Smooth muscle cell (in vitro differentiated cells): ENCODE results near the gene PCSK1N. TPM values are rescaled to one million over a fixed set of nuclear protein-coding genes. Genes with fewer than 3 reads are reported as not detected.

ENCODE experiments used
- DNase-seq: peaks from one replicate; lab custom pipeline; 2025; ENCODE audit not compliant: unreplicated experiment; lab: John Stamatoyannopoulos, UW
- H2AFZ ChIP-seq: fragments of 200-600 bp; sonication (generic); 2 replicates; pipeline ENCODE4 v1.6.0; 2016; ENCODE audit warnings: antibody characterized with exemption, low read depth, mild to moderate bottlenecking
- H3F3A ChIP-seq: fragments of 200-600 bp; sonication (generic); 2 replicates; pipeline ENCODE4 v1.6.0; 2017; ENCODE audit warnings: antibody characterized with exemption, low read depth
- H3K27ac ChIP-seq: fragments of 200-600 bp; sonication (generic); 2 replicates; pipeline ENCODE4 v1.5.1; 2016; ENCODE audit warnings: low read depth, mild to moderate bottlenecking
- H3K27me3 ChIP-seq: fragments of 200-600 bp; sonication (generic); 2 replicates; pipeline ENCODE4 v1.6.1; 2016; ENCODE audit warnings: low read depth, mild to moderate bottlenecking
- H3K36me3 ChIP-seq: fragments of 200-600 bp; sonication (generic); 2 replicates; pipeline ENCODE4 v1.5.1; 2016; ENCODE audit warnings: low read depth
- H3K4me1 ChIP-seq: fragments of 200-600 bp; sonication (generic); 2 replicates; pipeline ENCODE4 v1.5.1; 2016; ENCODE audit warnings: low read depth
- H3K4me2 ChIP-seq: fragments of 200-600 bp; sonication (generic); 2 replicates; pipeline ENCODE4 v1.6.0; 2016; ENCODE audit warnings: mild to moderate bottlenecking
- H3K4me3 ChIP-seq: fragments of 200-600 bp; sonication (generic); 2 replicates; pipeline ENCODE4 v1.5.1; 2016; ENCODE audit warnings: mild to moderate bottlenecking
- H3K79me2 ChIP-seq: fragments of 200-600 bp; sonication (generic); 2 replicates; pipeline ENCODE4 v1.6.0; 2016; ENCODE audit warnings: low read depth, mild to moderate bottlenecking
- H3K9ac ChIP-seq: fragments of 200-600 bp; sonication (generic); 2 replicates; pipeline ENCODE4 v1.6.0; 2016; ENCODE audit warnings: low read depth
- H3K9me3 ChIP-seq: fragments of 200-600 bp; sonication (generic); replicated peaks from 2 replicates; pipeline ENCODE4 v1.5.1; 2016; ENCODE audit warnings: low read depth
- H4K20me1 ChIP-seq: fragments of 200-600 bp; sonication (generic); 2 replicates; pipeline ENCODE4 v1.6.0; 2016; ENCODE audit warnings: low read depth
- CTCF ChIP-seq: fragments of 200-600 bp; sonication (generic); IDR thresholded peaks from 2 replicates; pipeline ENCODE4 v1.5.1; 2017; ENCODE audit warnings: borderline replicate concordance, mild to moderate bottlenecking, antibody characterized with exemption; ENCODE audit not compliant: insufficient read depth, poor library complexity, severe bottlenecking
- WGBS: methylation state at CpG from one replicate; pipeline ENCODE4 v1.1.7; 2016; ENCODE audit warnings: low lambda C conversion rate; 5-methylcytosine and 5-hydroxymethylcytosine counted together
- polyA plus RNA-seq: library from polyadenylated mRNA; unstranded; fragments of >200 nt; fragmentation: Nextera tagmentation; extraction: Ambion mirVana; gene quantifications from 2 replicates; pipeline ENCODE4 v1.2.1, GENCODE V29; 2016
- total RNA-seq: library from RNA; depleted of rRNA; stranded (reverse); fragments of >200 nt; gene quantifications from 2 replicates; pipeline ENCODE4 v1.2.3, GENCODE V29; 2014

PCSK1N gene
- total and polyA plus RNA-seq, 2 experiments from 2014 or later, result 11.6 to 14.4 TPM

DNA sequence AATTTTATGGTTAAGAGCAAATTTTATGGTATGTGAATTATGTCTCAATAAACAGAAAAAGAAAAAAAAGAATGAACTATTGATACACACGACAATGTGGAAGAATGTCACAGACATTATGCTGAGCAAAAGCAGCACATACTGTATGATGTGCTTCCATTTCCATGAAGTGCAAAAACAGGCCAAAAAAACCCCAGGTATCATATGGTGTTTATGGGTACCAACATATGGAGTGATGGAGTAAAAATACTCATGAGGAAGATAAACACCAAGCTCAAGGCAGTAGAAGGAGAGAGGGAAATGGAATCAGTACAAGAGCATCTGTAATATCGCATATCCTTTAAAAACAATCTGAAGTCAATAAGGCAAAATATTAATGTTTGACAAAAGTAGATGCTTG lies 53.2 kb downstream of the PCSK1N start:
- Histone ChIP-seq H3K4me3 (no peak overlapping the region), H3K27me3 (no peaks in the 10 kb centered on the region), H3K9ac (no peak overlapping the region), H3K79me2 (no peaks in the 10 kb centered on the region), H4K20me1 (no peaks in the 10 kb centered on the region), H3K4me2 (no peak overlapping the region), H3K9me3 (no peaks in the 10 kb centered on the region), H3F3A (no peaks in the 10 kb centered on the region), H3K4me1 (no peaks in the 10 kb centered on the region), H3K27ac (no peak overlapping the region), H2AFZ (no peak overlapping the region), H3K36me3 (no peaks in the 10 kb centered on the region)
- 71% methylated on average over 2 of the region's 2 CpGs for WGBS
- no peak for DNase-seq
- no peak for TF ChIP-seq CTCF

DNA sequence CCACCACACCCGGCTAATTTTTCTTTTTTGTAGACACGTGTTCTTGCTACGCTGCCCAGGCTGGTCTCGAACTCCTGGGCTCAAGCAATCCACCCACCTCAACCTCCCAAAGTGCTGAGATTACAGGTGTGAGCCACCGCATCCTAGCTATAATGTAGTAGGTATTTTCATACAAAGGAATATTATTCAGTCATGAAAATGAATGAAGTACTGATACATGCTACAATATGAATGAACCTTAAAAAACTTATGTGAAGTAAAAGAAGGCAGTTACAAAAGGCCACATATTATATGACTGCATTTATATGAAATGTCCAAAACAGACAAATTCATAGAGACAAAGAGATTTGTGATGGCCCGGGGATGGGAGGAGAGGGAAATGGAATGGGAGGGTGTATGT lies 53.7 kb downstream of the PCSK1N start:
- Histone ChIP-seq H3K4me3 (no peak overlapping the region), H2AFZ (no peak overlapping the region), H3K79me2 (no peaks in the 10 kb centered on the region), H3K36me3 (no peaks in the 10 kb centered on the region), H3K9ac (no peak overlapping the region), H3K27me3 (no peaks in the 10 kb centered on the region), H3F3A (no peaks in the 10 kb centered on the region), H3K4me2 (no peak overlapping the region), H3K27ac (no peak overlapping the region), H4K20me1 (no peaks in the 10 kb centered on the region), H3K9me3 (no peaks in the 10 kb centered on the region), H3K4me1 (no peaks in the 10 kb centered on the region)
- no peak for TF ChIP-seq CTCF
- 75% methylated on average over 6 of the region's 6 CpGs for WGBS
- no peak for DNase-seq

Other genes starting within 250 kb of the PCSK1N start
- 46.9 and 55.3 TPM in 2 replicates for gene WDR13, start 238.1 kb downstream of the PCSK1N start, total RNA-seq
- gene WDR13, start 238.1 kb downstream of the PCSK1N start, polyA plus RNA-seq, result 113 and 133 TPM in 2 replicates
- 0.54 and 2.5 TPM in 2 replicates for gene WAS, start 151.8 kb downstream of the PCSK1N start, total RNA-seq
- 0.15 and 0.24 TPM in 2 replicates for gene WAS, start 151.8 kb downstream of the PCSK1N start, polyA plus RNA-seq
- 2.6 and 2.7 TPM in 2 replicates for gene SUV39H1, start 138.9 kb downstream of the PCSK1N start, total RNA-seq
- gene SUV39H1, start 138.9 kb downstream of the PCSK1N start, polyA plus RNA-seq, result 5.6 and 7.7 TPM in 2 replicates
- gene GLOD5, start 73.9 kb downstream of the PCSK1N start, total RNA-seq, result not detected in 2 replicates
- not detected in 2 replicates for gene GLOD5, start 73.9 kb downstream of the PCSK1N start, polyA plus RNA-seq
- not detected in 2 replicates for gene GATA1, start 49.0 kb downstream of the PCSK1N start, total RNA-seq
- not detected in 2 replicates for gene GATA1, start 49.0 kb downstream of the PCSK1N start, polyA plus RNA-seq
- gene HDAC6, start 33.5 kb downstream of the PCSK1N start, total RNA-seq, result 46.0 and 76.1 TPM in 2 replicates
- 68.9 and 71.3 TPM in 2 replicates for gene HDAC6, start 33.5 kb downstream of the PCSK1N start, polyA plus RNA-seq
- not detected in 2 replicates for gene ERAS, start 9.1 kb downstream of the PCSK1N start, total RNA-seq
- not detected in 2 replicates for gene ERAS, start 9.1 kb downstream of the PCSK1N start, polyA plus RNA-seq
- 68.6 and 78.8 TPM in 2 replicates for gene TIMM17B, start 62.2 kb upstream of the PCSK1N start, total RNA-seq
- gene TIMM17B, start 62.2 kb upstream of the PCSK1N start, polyA plus RNA-seq, result 134 and 141 TPM in 2 replicates
- 17.0 and 20.6 TPM in 2 replicates for gene PQBP1, start 62.3 kb upstream of the PCSK1N start, total RNA-seq
- 46.7 and 48.2 TPM in 2 replicates for gene PQBP1, start 62.3 kb upstream of the PCSK1N start, polyA plus RNA-seq
- gene SLC35A2, start 76.0 kb upstream of the PCSK1N start, total RNA-seq, result 72.0 and 73.3 TPM in 2 replicates
- gene SLC35A2, start 76.0 kb upstream of the PCSK1N start, polyA plus RNA-seq, result 98.2 and 99.9 TPM in 2 replicates
- gene PIM2, start 83.4 kb upstream of the PCSK1N start, total RNA-seq, result 7.6 and 9.4 TPM in 2 replicates
- gene PIM2, start 83.4 kb upstream of the PCSK1N start, polyA plus RNA-seq, result 7.4 and 8.7 TPM in 2 replicates
- gene OTUD5, start 122.0 kb upstream of the PCSK1N start, total RNA-seq, result 30.7 and 36.1 TPM in 2 replicates
- 55.1 and 62.1 TPM in 2 replicates for gene OTUD5, start 122.0 kb upstream of the PCSK1N start, polyA plus RNA-seq
- 0.94 and 1.2 TPM in 2 replicates for gene KCND1, start 136.2 kb upstream of the PCSK1N start, total RNA-seq
- 3.0 and 3.3 TPM in 2 replicates for gene KCND1, start 136.2 kb upstream of the PCSK1N start, polyA plus RNA-seq
- 10.0 and 13.9 TPM in 2 replicates for gene GRIPAP1, start 166.7 kb upstream of the PCSK1N start, total RNA-seq
- 14.9 and 20.2 TPM in 2 replicates for gene GRIPAP1, start 166.7 kb upstream of the PCSK1N start, polyA plus RNA-seq
- gene TFE3, start 207.7 kb upstream of the PCSK1N start, total RNA-seq, result 23.6 and 27.0 TPM in 2 replicates
- gene TFE3, start 207.7 kb upstream of the PCSK1N start, polyA plus RNA-seq, result 35.2 and 40.7 TPM in 2 replicates
- gene CCDC120, start 223.4 kb upstream of the PCSK1N start, total RNA-seq, result 1.3 and 2.0 TPM in 2 replicates
- gene CCDC120, start 223.4 kb upstream of the PCSK1N start, polyA plus RNA-seq, result 5.4 and 9.9 TPM in 2 replicates
- 21.3 and 43.6 TPM in 2 replicates for gene PRAF2, start 238.4 kb upstream of the PCSK1N start, total RNA-seq
- 134 and 143 TPM in 2 replicates for gene PRAF2, start 238.4 kb upstream of the PCSK1N start, polyA plus RNA-seq
- gene WDR45, start 244.3 kb upstream of the PCSK1N start, total RNA-seq, result 31.4 and 39.6 TPM in 2 replicates
- 38.9 and 49.1 TPM in 2 replicates for gene WDR45, start 244.3 kb upstream of the PCSK1N start, polyA plus RNA-seq